Activated naive CD8-positive, alpha-beta T cell treated with anti-CD3 and anti-CD28 coated beads, Interleukin-2, amount 50 U/mL, for 24 hours (primary cell): ENCODE data around the gene DUSP8.

Experiments
- ATAC-seq: fragments of 150-1000 bp; cut with Tn5 transposase; one replicate; pipeline ENCODE4 v1.10.0; 2021
- DNase-seq: peaks from one replicate; pipeline ENCODE4 v3.0.0; 2021
- H3K27ac Mint-ChIP-seq: one replicate; pipeline ENCODE4 v1.8.0; 2021; ENCODE audit warnings: mild to moderate bottlenecking, mixed read lengths
- H3K27me3 Mint-ChIP-seq: one replicate; pipeline ENCODE4 v1.8.0; 2021; ENCODE audit warnings: mixed read lengths
- H3K36me3 Mint-ChIP-seq: one replicate; pipeline ENCODE4 v1.8.0; 2021; ENCODE audit warnings: low read depth, mixed read lengths
- H3K4me1 Mint-ChIP-seq: one replicate; pipeline ENCODE4 v1.8.0; 2021; ENCODE audit warnings: mixed read lengths
- H3K4me3 Mint-ChIP-seq: one replicate; pipeline ENCODE4 v1.8.0; 2021; ENCODE audit warnings: mild to moderate bottlenecking, moderate library complexity, mixed read lengths
- H3K9me3 Mint-ChIP-seq: one replicate; pipeline ENCODE4 v1.8.0; 2021; ENCODE audit warnings: mixed read lengths

The DUSP8 gene

DNA sequence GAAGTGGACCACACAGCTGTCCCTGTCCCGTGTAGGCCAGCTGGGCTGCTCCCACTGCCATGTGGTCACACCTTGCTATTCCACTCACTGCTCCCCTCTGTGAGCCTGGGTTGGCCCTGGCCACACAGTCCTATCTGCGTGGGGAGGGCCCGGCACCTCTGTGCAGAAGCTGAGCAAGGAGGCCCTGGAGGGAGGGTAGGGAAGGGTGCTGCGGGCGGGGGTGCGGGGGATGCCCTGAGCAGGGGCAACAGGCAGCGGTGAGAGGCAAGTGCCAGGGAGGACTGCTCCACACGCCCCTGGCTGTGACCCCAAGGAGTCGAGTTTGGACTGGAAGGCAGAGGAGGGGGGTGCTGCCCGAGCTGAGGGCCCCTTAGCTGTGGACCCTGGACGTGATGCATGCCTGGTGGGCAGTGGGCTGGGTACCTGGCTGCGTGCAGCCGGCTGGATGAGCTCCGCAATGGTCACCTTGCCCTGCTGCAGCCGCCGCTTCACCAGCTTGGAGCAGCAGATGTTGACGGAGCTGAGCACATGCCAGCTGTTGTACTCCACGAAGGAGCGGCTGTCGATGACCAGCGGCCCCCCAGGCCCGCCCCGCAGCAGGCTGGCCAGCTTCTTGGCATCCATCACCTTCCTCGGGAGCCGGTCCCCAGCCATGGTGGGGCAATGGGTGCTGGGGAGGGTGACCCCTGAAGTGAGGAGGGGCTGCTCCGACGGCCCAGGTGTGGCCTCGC, 6.7 kb downstream of the DUSP8 start:
- Mint-ChIP-seq H3K9me3 (no peaks in the 10 kb centered on the region), H3K4me1 (peaks cover 5% of the 10 kb centered on the region), H3K36me3 (no peaks in the 10 kb centered on the region), H3K4me3 (no peak overlapping the region), H3K27me3 (no peaks in the 10 kb centered on the region), H3K27ac (no peak overlapping the region)
- DNase-seq (no peak), ATAC-seq (no peak)

DNA sequence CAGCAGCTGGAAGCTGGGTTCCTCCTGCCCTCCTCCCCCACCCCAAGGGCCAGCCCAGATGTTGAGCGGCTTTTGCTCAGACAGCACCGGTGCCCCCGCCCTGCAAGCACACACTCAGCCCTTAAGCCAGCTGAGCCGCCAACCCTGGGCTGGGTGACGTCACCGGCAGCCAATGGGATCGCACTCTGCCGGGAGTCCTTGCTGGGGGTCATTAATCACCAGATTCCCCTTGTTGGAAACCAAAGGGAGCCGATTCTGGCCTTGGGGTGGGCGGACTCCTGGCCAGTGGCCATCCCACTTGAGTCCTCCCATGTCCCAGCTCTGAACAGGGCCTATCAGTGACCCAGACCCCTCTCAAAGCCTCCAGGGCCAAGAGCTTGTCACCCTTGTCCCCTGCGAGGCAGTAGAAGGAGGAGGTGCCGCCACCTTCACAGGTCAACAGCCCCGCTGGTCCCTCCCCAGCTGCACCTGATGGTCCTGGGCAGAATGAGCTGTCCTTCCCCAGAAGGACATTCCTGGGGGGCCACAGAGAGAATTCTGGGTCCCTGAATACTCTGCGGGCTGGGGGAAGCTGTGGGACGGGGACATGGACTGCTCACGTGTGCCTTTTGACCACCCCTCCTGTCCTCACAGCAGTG, 7.4 kb downstream of the DUSP8 start:
- Mint-ChIP-seq H3K4me3 (no peak overlapping the region), H3K4me1 (peaks cover 5% of the 10 kb centered on the region), H3K27me3 (no peaks in the 10 kb centered on the region), H3K9me3 (no peaks in the 10 kb centered on the region), H3K27ac (no peak overlapping the region), H3K36me3 (no peaks in the 10 kb centered on the region)
- DNase-seq, result no peak
- ATAC-seq, result no peak

DNA sequence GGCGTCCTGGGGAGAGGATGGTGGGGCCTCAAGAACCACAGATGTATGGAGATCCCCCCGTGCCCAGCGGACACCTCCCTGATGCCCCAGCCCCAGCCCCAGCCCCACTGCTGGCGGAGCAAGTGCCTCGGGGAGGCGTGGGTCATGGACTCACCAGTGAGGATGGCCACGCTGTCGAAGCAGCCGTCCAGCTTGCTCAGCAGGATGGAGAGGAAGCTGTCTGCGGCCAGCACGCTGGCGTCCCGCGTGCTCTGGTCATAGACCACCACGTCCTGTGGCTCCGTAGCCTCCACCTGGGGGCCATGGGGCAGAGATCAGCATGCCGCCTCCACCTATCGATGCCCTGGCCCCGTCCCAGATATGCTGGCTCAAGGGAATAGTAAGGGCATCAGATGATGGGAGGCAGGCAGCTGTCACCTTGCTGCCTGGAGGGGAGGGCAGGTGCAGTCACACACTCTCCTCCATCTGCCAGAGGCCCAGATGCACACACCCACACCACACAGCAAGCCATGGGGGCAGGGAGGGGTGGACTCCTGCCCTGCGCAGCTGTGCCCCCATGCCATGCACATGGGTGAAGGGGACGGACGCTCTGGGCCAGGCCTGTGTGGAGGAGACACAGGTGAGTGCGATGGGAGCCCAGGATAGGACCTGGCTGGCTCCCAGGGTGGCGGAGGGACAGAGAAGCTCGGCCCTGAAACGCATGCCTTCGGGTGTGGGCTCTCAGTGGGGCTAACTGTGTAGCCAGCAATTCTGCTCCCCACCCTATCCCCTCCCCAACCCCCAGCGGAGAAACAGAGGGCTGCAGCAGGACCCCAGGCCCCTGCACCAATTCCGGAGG, 8.2 kb downstream of the DUSP8 start:
- Mint-ChIP-seq H3K27ac (no peak overlapping the region), H3K27me3 (no peaks in the 10 kb centered on the region), H3K36me3 (no peaks in the 10 kb centered on the region), H3K4me3 (no peak overlapping the region), H3K9me3 (no peaks in the 10 kb centered on the region), H3K4me1 (no peaks in the 10 kb centered on the region)
- no peak for ATAC-seq
- no peak for DNase-seq

DNA sequence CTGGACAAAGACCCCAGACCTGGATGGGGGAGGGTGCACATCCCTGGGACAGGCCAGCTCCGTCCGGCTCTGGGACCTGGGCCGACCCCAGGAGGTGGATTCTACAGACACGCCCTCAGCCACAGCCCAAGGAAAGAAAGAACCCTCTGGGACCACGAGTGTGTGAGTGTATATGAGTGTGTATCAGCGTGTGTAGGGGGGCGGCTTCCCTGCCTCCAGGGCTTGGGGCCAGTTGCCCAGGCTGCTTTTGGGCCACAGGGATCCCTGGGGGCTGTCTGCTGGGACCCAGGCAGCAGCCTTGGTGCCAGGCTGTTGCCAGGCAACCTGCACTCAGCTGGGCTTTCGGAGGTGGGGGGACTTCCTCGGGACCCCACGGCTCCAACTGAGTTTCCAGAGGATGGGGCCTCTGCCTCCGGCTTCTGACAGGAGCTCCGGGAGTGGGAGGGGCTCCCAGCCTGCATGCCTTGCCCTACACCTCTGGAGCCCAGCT, 8.9 kb downstream of the DUSP8 start:
- no peaks in the 10 kb centered on the region for H3K4me1 Mint-ChIP-seq
- DNase-seq, result no peak
- no peaks in the 10 kb centered on the region for H3K9me3 Mint-ChIP-seq
- H3K27ac Mint-ChIP-seq, result no peak overlapping the region
- H3K4me3 Mint-ChIP-seq, result no peak overlapping the region
- H3K36me3 Mint-ChIP-seq, result no peaks in the 10 kb centered on the region
- no peak for ATAC-seq
- H3K27me3 Mint-ChIP-seq, result no peaks in the 10 kb centered on the region

DNA sequence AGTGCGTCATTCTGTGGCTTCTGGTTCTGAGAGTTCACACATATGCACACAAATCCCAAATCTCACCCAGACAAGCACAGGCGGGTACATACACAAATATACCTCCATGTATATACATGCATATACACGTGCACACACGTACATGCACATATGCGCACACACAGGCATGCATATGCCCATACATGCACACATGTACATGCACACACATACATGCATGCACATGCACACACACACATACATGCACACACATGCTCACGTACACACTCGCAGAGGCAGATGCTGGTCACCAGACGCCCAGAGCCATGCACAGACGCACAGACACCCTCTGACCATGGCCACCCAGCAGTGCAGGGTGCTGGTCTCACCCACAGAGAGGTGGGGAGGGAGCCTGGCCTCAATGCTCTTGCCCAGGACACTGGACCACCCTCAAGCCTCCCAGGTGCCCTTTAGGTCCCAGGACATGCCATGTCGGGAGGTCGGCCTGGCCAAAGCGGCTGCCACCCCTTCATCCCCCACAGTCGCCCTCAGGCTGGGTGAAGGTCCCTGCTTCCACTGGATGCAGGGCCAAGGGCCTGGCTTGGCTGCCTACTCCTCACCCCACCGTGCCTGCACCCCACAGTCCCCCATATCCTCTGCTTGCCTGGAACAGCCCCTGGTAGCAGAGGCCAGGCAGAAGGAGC, 9.5 kb downstream of the DUSP8 start:
- H3K27me3 Mint-ChIP-seq, result no peaks in the 10 kb centered on the region
- H3K9me3 Mint-ChIP-seq, result no peaks in the 10 kb centered on the region
- no peak overlapping the region for H3K27ac Mint-ChIP-seq
- no peaks in the 10 kb centered on the region for H3K4me1 Mint-ChIP-seq
- DNase-seq (no peak), ATAC-seq (no peak)
- no peak overlapping the region for H3K4me3 Mint-ChIP-seq
- H3K36me3 Mint-ChIP-seq, result no peaks in the 10 kb centered on the region

DNA sequence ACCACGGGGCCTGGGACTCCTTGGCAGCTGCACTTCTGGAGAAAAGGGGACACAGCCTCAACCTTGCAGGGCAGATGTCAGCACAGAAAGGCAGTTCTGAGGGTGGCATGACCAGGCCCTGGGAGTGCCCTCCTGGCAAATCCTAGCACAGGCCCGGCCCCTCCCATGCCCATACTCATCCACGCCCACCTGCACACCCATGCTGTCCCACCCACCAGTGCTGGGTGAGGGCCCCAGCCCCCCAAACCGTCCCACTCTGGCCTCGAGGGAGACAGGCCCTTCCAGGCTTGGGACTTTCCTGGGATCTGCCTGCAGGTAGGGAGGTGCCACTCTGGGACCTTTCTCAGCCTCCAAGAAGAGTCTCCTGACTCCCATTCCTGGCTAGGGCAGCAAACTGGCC, 10.1 kb downstream of the DUSP8 start:
- H3K36me3 Mint-ChIP-seq, result no peaks in the 10 kb centered on the region
- ATAC-seq, result no peak
- DNase-seq, result no peak
- H3K27me3 Mint-ChIP-seq, result no peaks in the 10 kb centered on the region
- no peaks in the 10 kb centered on the region for H3K4me1 Mint-ChIP-seq
- H3K4me3 Mint-ChIP-seq, result no peak overlapping the region
- no peaks in the 10 kb centered on the region for H3K9me3 Mint-ChIP-seq
- H3K27ac Mint-ChIP-seq, result no peak overlapping the region

DNA sequence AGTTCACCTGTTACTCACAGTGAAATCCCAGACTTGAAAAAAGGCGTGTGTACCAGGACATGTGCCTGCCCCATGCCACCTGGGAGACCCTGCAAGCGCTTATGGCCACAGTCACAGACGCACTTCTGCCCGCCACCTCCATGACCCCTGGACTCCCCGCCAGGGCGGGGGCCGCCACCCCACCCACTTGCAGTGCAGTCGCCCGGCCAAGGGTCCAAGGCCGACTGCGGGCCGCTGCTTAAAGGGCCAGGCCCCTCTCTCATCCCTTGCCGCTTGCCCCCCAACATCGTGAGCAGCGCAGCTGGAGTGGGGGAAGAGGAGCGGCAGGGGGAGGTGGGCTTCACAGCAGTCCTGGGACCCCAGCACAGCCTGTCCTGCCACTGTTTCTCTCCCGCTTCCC, 10.8 kb downstream of the DUSP8 start:
- Mint-ChIP-seq H3K9me3 (no peaks in the 10 kb centered on the region), H3K36me3 (no peaks in the 10 kb centered on the region), H3K4me1 (no peaks in the 10 kb centered on the region), H3K27me3 (no peaks in the 10 kb centered on the region), H3K4me3 (no peak overlapping the region), H3K27ac (no peak overlapping the region)
- ATAC-seq (no peak), DNase-seq (no peak)

DNA sequence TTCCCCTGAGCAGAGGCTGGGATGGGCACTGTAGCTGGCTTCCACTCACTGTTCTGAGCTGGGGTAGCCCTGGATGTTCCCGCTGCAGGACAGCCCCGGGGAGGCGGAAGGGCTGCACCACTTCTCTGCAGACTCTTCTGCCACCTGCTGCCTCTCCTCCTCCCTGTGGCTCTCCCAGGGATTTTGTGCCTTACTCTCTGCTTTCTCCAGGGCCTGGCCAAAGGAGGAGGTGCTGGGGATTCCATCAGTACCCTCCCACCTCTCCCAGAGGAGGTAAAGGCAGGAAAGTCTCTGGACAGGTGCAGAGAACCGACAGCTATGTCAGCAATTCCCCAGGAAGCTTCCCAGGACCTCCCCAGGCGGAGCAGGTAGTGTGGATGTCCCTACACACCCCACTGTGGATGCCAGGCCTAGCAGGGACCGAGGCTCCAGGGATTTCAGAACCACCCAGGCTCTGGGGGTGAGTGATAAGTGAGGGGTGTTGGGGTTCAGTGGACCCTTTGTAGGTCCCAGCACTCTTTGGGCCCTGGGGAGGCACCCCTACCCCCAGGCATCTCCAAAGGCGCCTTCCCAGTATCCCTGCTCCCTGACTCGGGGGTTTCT, 11.3 kb downstream of the DUSP8 start:
- Mint-ChIP-seq H3K4me1 (no peaks in the 10 kb centered on the region), H3K9me3 (no peaks in the 10 kb centered on the region), H3K4me3 (no peak overlapping the region), H3K27me3 (no peaks in the 10 kb centered on the region), H3K36me3 (no peaks in the 10 kb centered on the region), H3K27ac (no peak overlapping the region)
- DNase-seq, result no peak
- no peak for ATAC-seq

DNA sequence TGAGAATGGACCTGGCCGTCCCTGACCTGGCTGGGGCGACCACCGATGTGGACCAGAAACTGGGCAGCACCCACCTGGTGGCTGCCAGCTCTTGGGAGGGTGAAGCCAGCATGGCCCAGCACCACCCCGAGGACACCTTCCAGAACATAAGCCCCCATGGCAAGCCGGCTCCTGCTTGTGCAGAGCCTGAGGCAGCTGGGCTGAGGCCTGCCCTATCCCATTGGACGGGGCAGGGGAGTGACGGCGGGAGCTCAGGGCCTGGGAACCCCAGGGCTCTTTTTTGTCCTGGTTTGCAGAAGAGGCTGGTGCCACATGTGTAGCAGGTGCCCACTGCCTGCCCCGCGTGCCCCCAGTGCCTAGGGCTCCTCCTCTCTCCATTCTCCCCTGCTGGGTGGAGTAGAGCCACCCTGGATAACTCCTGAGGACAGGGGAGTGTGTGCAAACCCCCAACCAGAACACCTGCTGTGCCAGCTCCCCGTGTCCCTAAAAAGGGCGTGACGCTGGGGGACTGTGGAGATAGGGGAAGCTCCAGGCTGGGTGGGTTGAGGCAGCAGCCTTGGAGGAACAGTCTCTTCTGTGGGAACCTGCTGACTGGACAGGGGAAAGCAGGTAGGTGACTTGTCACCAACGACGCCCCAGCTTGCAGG, 11.9 kb downstream of the DUSP8 start:
- Mint-ChIP-seq H3K27me3 (no peaks in the 10 kb centered on the region), H3K36me3 (no peaks in the 10 kb centered on the region), H3K4me3 (no peak overlapping the region), H3K4me1 (no peaks in the 10 kb centered on the region), H3K27ac (no peak overlapping the region), H3K9me3 (no peaks in the 10 kb centered on the region)
- DNase-seq, result no peak
- ATAC-seq, result no peak

DNA sequence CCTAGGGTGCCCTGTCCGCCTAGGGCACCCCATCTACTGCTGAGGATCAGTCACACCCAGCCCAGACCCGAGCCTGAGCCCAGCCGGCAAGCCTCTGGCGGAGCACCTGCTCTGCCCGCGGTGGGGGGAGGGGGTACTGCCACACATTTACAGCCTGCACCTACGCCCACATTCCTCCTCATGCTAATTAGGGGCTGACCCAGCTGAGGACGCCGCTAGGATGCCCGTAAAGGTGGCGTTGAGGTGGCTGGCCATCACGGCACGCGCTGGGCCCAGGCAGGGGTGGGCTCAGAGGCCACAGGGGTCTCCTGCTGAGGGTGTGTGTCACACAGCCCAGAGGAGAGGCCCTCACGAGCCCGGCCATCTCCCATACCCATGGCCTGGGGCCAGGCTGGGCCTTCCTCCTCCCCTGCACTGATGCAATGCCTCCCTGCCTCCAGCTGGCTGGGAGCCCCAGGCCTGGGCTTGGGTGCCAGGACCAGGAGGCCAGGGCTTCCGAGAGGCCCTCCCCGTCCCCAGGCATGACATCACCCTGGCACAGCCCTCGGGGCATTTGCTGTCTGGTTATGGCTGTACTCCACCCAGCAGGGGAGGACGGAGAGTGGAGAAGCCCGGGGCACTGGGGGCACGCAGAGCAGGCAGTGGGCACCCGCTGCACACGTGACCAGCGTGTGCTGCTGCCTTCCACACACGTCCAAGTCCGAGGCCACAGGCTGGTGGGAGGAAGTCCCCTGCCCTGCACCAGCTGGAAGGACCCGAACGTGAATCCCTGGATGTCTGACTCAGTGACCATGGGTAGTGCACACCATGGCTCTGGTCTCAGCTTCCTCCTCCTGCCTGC, 12.7 kb downstream of the DUSP8 start:
- Mint-ChIP-seq H3K9me3 (no peaks in the 10 kb centered on the region), H3K36me3 (no peaks in the 10 kb centered on the region), H3K4me1 (no peaks in the 10 kb centered on the region), H3K4me3 (no peak overlapping the region), H3K27me3 (peaks cover 2% of the 10 kb centered on the region), H3K27ac (no peak overlapping the region)
- DNase-seq (no peak), ATAC-seq (no peak)

DNA sequence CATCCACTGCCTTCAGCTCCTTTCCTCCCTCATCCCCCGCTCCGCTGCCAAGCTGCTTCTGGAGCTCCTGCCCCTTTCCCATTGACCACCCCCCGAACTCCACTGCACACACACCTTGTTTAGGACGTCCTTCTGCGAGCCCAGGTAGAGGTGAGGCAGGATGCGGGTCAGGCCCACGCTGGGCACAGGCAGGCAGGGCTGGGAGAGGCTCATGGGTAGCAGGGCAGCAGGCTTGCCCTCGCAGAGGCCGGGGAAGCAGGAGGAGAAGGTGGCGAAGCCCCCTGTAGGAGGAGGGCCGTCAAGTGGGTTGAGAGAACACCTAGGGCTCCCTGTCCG, 13.3 kb downstream of the DUSP8 start:
- H3K27ac Mint-ChIP-seq, result no peak overlapping the region
- DNase-seq (no peak), ATAC-seq (no peak)
- H3K27me3 Mint-ChIP-seq, result peaks cover 2% of the 10 kb centered on the region
- no peaks in the 10 kb centered on the region for H3K36me3 Mint-ChIP-seq
- no peaks in the 10 kb centered on the region for H3K4me1 Mint-ChIP-seq
- H3K9me3 Mint-ChIP-seq, result no peaks in the 10 kb centered on the region
- no peak overlapping the region for H3K4me3 Mint-ChIP-seq

DNA sequence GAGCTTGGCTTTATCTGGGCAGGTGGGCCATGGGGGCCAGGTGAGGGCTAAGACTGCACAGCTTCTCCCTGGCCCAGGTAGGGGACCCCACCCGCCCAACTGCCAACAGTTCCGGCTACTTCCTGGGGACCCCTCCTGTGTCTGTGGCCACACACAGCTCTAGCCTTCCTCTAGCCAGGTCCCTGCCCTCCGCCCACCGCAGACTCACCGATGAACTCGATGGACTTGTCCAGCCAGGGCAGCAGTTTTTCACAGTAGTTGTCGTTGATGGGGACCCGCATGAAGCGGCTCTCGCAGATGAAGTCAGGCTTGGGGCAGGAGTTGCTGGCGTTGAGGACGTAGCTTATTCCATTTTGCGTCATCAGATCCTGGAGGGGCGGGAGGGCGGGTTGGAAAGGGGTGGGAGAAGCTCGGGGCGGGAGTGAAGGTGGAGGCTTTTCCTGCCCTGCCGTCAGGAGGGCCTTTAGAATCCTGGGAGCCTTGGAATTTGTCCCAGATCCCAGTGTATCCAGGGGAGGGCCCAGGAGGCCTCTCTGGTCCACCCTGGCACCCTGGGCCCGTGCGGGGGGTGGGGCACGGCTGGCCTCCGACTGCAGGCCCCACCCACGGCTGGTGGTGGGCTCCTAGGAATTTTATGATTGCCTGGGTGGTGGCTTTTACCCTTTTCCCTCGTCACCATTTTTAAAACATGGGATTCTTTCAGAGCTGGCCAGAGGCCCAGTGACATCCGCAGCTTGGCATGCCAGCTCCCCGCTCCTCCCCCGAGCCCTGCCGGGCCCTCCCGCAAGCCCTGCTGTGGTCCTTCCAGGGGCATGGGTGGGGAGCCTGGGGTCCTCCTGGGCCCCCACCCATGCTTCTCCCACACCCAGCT, 13.9 kb downstream of the DUSP8 start:
- ATAC-seq, result no peak
- peaks cover 2% of the 10 kb centered on the region for H3K27me3 Mint-ChIP-seq
- no peak for DNase-seq
- no peak overlapping the region for H3K4me3 Mint-ChIP-seq
- H3K27ac Mint-ChIP-seq, result no peak overlapping the region
- no peaks in the 10 kb centered on the region for H3K9me3 Mint-ChIP-seq
- no peaks in the 10 kb centered on the region for H3K4me1 Mint-ChIP-seq
- no peaks in the 10 kb centered on the region for H3K36me3 Mint-ChIP-seq
